NB4 (cell line): Measurements from ENCODE around the gene C16orf92.
"Not testable (repeated sequence)": the region's sequence is repeated elsewhere in the genome, so short reads cannot be mapped to it uniquely, and the experiment has no call there.

Experiments used
- CTCF ChIP-seq: IDR thresholded peaks from one replicate; pipeline ENCODE4 v1.5.1; 2012; ENCODE audit warnings: low read depth, low read length
- POLR2A ChIP-seq: IDR thresholded peaks from 2 replicates; pipeline ENCODE4 v1.6.1; 2011; ENCODE audit warnings: mild to moderate bottlenecking; ENCODE audit not compliant: insufficient read length; ENCODE audit errors: extremely low read depth

- TF ChIP-seq CTCF, POLR2A: not testable (repeated sequence)
Observed at GRCh38 chr16:30012598-30012997, 10.4 kb upstream of the C16orf92 start.
